Astrocyte of the cerebellum (primary cell): ENCODE measurements around the gene GRAMD2B.
"Not testable (repeated sequence)": the region's sequence is repeated elsewhere in the genome, so short reads cannot be mapped to it uniquely, and the experiment has no call there.

Experiments
- DNase-seq: peaks from one replicate; pipeline ENCODE4 v3.0.0-alpha.2; 2011; ENCODE audit warnings: low read depth
- H3K4me3 ChIP-seq: 2 replicates; pipeline ENCODE4 v1.5.1; 2011; ENCODE audit warnings: mild to moderate bottlenecking, low read depth, low read length, moderate library complexity
- CTCF ChIP-seq: IDR thresholded peaks from 2 replicates; pipeline ENCODE4 v1.5.1; 2012; ENCODE audit warnings: low read length, low read depth, moderate library complexity, mild to moderate bottlenecking; ENCODE audit errors: missing control alignments
- in situ Hi-C: cut with HindIII; loops from 2 replicates; pipeline ENCODE4 v1.10.0; 2017; ENCODE audit warnings: low sequenced_read_pairs

GRAMD2B gene

GRCh38 chr5:126514558-126515141 lies 91.4 kb downstream of the GRAMD2B start:
- no peak overlapping the region for H3K4me3 ChIP-seq
- DNase-seq, result no peak
- in situ Hi-C loops, result no loop called here

GRCh38 chr5:126515337-126515736 lies 92.1 kb downstream of the GRAMD2B start:
- no peak overlapping the region for H3K4me3 ChIP-seq
- DNase-seq, result no peak
- in situ Hi-C loops, result no loop called here
- TF ChIP-seq CTCF, result no peak

More at GRCh38 chr5:126514558-126515141, 91.4 kb downstream of the GRAMD2B start:
- no peak for TF ChIP-seq CTCF

- TF ChIP-seq CTCF, result no peak
- H3K4me3 ChIP-seq, result no peak overlapping the region
- DNase-seq, result no peak
- in situ Hi-C loops, result no loop called here
These were observed 92.9 kb downstream of the GRAMD2B start for GRCh38 chr5:126516133-126516532.

- DNase-seq, result no peak
- in situ Hi-C loops, result no loop called here
- H3K4me3 ChIP-seq, result no peak overlapping the region
- no peak for TF ChIP-seq CTCF
These were observed 93.6 kb downstream of the GRAMD2B start for GRCh38 chr5:126516852-126517251.

GRCh38 chr5:126519223-126519622 lies 96.0 kb downstream of the GRAMD2B start:
- in situ Hi-C loops, DNase-seq, H3K4me3 ChIP-seq: not testable (repeated sequence)

- no peak for TF ChIP-seq CTCF
- no peak for DNase-seq
- in situ Hi-C loops, result no loop called here
- no peak overlapping the region for H3K4me3 ChIP-seq
These were observed 96.7 kb downstream of the GRAMD2B start for GRCh38 chr5:126519637-126520592.

GRCh38 chr5:126520593-126520953 lies 97.4 kb downstream of the GRAMD2B start:
- TF ChIP-seq CTCF, result no peak
- in situ Hi-C loops, result no loop called here
- DNase-seq, result no peak

More at GRCh38 chr5:126520593-126520953, 97.4 kb downstream of the GRAMD2B start:
- H3K4me3 ChIP-seq, result no peak overlapping the region
